Stimulated activated CD8-positive, alpha-beta memory T cell treated with anti-CD3 and anti-CD28 coated beads, Interleukin-2, amount 100 ng/mL, for 48 hours (primary cell): ENCODE data around the gene IPO5.

ENCODE experiments used
- DNase-seq, 2 donors: peaks; one replicate each; pipeline ENCODE4 v3.0.0-alpha.2; 2020; ENCODE audit warnings: low read depth in 2 of 2

The IPO5 gene

DNA sequence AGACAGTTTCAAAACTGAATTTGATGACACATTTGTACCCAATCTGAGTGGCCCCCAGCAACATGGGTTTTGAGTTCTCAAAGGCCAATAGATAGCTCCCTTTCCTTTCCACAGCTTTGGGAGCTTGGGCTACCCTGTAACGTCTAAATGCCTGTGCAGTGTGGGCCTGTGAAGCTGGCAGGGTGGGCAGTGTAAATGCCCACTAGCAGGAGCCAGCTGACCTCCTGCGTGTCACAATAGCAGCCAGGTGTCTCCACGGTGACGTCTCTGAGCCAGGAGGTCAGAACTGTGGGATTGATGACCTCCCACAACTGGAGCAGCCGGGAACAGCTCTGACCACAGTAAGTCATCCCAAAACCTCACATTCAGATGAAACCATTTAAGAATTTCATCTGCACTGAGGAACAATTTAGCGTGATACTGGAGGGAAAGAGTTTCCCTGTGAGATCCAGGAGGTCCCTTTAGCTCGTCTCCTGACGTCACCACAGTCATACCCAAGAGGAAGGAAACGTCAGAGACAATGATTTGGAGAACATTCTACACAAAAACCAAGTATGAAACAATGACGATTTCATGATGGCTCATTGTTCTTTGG is at the start of gene IPO5:
TSS of gene IPO5 (plus strand) at position 300 of the 595 bp plus-strand sequence. CDS start 23,022 bp downstream, outside the sequence.
- no peak for DNase-seq

DNA sequence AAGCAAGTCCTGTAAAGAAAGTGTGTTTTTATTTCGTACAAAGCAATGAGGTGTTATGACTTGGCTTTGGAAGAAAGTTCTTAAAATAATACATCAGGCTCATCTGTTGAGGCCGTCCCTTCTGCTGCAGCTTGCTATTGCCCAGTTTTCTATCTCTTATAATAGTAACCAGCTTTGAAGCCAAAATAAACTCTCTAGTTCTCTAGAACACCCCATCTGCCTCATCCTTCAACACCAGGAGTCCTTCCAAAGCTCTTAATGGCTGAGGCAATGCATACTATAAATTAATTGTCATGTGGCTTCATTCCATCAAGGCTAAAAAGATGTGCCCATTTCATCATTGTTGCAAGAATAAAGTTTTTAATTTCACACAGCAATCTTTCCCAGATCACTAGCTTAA is 49.4 kb upstream of the IPO5 start:
- no peak for DNase-seq

GRCh38 chr13:97905517-97905916 is 48.0 kb upstream of the IPO5 start:
- DNase-seq, result no peak

DNA sequence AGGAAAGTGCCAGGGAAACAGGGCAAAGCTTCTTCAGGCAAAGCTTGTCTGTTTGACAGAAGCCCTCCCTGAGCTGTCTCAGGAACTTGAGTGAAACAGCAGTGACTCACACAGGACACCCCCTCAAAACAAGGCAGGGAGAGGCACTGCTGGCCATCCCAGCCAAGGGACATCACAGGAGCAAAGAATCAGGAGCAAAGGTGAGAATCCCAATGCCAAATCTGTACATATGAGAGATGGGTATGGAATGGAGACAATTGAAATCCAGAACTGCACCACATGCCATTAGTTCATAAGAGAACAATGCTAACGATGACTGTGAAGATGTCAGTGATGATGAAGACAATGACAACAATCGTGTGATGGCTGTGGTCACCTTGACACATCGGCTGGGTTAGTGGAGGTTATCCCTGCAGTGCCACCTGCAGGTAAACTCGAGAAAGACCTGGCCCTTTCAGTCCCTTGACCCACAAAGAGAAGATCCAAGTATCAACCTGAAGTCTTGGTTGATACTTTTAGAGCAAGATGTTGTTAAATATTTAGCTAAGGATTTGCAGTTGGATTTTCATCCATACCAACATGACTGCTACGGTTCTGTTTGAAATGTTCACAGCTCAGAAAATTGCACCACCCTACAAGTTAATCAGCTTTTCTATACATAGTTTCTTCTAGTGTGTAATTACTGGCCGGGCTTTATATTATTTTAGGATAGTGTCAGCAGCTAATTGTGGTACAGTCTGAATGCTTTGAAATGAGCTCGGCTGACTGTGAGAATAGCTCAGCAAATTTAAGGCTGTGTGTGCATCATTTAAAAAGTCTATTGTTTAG is 42.0 kb upstream of the IPO5 start:
- DNase-seq, result peak in 1 of 2 donors; percentile 6

GRCh38 chr13:97912139-97912535 is 41.3 kb upstream of the IPO5 start:
- no peak for DNase-seq

GRCh38 chr13:97913206-97913605 is 40.3 kb upstream of the IPO5 start:
- DNase-seq, result no peak

DNA sequence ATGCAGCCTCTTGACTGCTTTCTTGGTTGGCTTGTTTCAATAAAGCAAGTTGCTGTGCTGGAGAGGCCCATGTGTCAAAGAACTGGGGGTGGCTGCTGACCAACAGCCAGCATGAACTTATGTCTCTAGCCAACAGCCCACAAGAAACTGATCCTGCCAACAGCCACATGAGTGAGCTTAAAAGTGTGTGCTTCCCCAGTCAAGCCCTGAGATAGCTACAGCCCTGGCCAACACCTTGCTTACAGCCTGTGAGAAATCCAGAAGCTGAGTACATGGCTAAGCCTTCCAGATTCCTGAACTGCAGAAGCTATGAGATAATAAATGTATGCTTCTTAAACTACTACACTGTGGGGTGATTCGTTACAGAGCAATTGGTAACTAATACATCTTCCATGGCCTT is 38.9 kb upstream of the IPO5 start:
- no peak for DNase-seq

DNA sequence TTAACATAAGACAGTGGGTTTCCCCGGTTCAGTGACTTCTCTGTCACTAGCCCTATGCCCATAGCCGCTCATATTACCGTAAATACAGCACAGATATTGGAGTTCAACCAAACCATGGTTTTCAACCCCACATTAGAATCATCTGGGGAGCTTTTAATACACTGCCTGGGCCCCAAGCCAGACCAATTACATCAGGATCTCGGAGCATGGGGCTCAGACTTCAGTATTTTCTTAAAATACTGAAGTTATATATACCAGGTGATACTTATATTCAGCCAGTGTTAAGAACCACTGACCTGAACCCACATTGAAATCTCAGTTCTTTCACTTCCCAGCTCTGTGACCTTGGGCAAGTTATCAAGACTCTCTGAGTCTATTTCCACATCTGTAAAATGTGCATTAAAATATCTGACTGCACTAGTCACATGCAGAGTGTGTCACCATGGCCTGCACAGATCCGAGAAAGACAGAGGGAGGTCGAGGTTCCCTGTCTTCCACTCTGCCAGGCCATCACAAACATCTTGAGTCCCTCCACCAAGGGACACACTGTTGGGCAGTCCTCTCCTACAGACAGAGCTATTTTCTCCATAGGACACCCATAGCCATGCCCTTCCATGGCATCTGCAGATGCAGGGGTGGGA is 32.2 kb upstream of the IPO5 start:
- DNase-seq, result no peak

- no peak for DNase-seq
Measured at GRCh38 chr13:97928301-97928700, 25.2 kb upstream of the IPO5 start.

DNA sequence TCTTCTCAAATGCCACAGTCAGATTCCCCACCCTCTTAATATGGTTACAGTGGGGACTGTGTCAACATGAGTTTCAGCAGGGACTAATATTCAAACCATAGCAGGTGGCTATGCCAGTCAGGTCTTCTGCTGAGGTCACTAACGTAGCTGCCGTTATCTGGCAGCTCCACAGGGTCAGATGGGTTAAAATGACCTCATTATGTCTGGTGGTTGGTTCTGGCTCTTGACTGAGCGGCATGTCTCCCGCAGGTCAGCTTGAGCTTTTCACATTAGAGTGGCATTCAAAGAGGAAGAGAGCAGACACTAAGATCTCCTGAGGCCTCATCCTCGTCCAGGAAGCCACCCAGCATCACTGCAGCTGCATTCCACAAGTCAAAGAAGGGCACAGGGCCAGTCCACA is 21.4 kb upstream of the IPO5 start:
- no peak for DNase-seq

DNA sequence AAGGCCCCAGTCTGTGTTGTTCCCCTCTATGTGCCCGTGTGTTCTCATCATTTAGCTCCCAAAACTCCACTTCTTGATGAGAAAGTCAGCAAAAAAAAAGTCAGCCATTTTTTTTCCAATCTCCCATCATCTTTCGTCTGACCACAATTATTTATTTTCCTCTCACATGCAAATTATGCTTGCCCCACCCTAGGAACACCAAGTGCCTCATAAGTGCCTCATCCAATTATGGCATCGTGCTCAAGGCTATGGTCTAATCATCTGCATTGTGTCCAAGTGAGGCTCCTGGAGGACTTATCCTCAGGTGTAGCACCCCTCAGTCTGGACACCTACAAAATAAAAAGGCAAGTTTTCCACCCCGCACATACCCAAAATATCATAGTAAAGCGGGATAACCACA is 20.8 kb upstream of the IPO5 start:
- DNase-seq, result no peak

DNA sequence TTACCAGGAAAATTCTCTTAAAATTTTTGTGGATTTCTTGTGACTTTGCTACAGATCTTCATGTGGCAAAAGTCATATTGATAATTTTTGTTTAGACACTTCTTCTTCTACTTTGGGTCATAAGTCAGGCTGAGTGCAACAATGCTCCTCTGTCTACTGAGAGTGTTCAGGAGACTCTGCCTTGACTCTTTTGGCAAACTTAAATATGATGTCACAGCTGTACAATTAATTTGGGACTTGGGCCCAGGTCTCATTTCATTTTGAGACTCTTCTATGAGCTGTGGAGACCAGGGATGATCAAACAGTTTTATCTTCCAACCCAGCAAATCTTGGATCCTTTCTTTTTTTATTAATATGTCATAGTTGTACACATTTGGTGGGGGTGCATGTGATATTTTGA is 19.7 kb upstream of the IPO5 start:
- no peak for DNase-seq

- no peak for DNase-seq
Measured at GRCh38 chr13:97934590-97934989, 18.9 kb upstream of the IPO5 start.

DNA sequence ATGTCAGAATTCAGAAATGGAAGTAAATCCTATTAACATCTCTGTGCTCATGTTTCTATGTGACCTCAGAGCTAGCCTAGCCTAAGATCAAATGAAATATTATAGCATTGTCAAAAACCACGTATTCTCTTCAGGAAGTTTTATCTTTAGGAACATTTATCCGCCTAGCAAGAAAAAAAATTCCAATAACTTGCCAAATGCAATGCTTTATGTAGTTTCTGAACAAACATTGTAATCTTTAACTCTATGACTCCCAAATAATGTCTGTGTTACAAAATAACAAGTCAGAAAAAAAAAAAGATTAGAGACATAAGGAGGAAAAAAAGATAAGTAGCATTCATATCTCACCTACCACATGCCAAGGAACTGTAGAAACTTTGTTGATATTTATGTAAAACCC is 18.4 kb upstream of the IPO5 start:
- DNase-seq, result no peak

- no peak for DNase-seq
Measured at GRCh38 chr13:97936036-97936435, 17.4 kb upstream of the IPO5 start.

DNA sequence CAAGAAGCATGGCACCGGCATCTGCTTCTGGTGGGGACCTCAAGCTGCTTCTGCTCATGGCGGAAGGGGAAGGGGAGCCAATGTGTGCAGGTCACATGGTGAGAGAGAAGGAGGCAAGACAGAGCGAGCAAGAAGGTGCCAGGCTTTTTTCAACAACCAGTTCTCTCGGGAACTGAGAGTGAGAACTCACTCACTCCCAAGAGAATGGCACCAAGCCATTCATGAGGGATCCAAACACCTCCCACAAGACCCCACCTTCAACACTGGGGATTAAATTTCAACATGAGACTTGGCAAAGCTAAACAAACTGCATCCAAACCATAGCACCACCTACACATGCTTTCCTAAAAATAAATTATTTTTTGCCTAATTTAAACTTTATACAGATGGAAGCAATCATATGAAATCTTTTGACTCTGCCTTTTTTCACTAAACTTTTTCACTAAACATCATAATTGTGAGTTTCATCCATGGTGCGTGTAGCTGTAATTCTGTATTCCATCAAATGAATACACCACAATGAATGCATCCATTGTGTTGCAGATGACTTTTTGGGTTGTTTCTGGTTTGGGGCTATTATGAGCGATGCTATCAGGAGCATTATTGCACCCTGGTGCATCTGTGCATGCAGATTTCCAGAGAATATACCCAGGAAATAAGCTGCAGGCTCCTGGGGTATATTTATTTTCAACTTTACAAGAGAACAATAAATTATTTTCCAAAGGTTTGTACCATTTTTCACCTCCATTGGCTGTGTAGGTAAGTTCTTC is 14.6 kb upstream of the IPO5 start:
- no peak for DNase-seq

GRCh38 chr13:97944396-97945029 is 9.0 kb upstream of the IPO5 start:
- DNase-seq, result no peak

DNA sequence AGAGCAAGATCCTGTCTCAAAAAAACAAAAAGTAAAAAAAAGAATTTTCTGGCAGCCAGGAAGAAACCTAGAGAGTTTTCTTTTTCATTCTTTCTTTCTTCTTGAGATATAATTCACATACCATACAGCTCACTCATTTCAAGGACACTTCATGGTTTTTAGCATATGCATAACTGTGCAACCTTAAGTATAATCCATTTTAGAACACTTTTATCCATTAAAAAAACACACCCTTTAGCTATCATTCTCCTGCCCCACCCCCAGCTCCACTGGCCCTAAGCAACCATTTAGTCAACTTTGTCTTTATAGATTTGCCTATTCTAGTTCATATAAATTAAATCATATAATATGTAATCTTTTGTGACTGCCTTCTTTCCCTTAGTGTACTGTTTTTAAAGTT is 8.1 kb upstream of the IPO5 start:
- DNase-seq, result no peak

DNA sequence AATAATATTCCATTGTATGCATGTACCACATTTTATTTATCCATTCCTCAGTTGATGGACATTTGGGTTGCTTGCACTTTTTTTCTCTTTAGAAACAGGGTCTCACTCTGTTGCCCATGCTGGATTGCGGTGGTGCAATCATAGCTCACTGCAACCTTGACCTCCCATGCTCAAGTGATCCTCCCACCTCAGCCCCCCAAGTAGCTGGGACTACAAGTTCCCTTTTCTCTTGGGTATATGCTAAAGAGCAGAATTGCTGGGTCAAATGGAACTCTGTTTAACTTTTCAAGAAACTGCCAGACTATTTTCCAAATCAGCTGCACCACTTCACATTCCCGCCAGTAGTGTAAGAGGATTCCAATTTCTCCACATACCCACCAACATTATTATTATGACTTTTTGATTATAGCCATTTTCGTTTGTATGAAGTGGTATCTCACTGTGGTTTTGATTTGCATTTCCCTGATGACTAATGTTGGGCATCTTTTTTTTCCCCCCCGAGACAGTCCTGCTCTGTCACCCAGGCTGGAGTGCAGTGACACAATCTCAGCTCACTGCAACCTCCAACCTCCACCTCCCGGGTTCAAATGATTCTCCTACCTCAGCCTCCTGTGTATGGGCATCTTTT is 7.6 kb upstream of the IPO5 start:
- no peak for DNase-seq

GRCh38 chr13:97946951-97947588 is 6.4 kb upstream of the IPO5 start:
- no peak for DNase-seq

DNA sequence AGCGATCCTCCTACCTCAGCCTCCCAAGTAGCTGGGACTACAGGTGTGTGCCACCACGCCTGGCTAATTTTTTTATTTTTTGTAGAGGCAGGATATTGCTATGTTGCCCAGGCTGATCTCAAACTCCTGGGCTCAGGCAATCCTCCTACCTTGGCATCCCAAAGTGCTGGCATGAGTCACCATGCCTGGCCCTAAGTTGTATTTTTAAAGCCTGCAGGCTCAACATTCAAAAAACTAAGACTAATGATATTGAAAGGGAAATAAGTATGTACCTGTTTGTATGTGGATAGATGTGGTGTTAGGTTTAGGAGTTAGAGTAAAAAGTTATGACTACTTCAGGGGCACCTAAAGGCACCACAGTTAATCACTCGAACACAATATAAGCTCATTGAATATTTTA is 5.4 kb upstream of the IPO5 start:
- no peak for DNase-seq
